NT2/D1 (cell line): ENCODE measurements around the gene PTDSS2.

Experiments used
- SUZ12 ChIP-seq: IDR thresholded peaks from 2 replicates; pipeline ENCODE4 v1.6.1; 2011; ENCODE audit not compliant: insufficient read length, insufficient read depth; ENCODE audit errors: extremely low read depth
- YY1 ChIP-seq: IDR thresholded peaks from 2 replicates; pipeline ENCODE4 v1.6.1; 2011; ENCODE audit not compliant: insufficient read length, insufficient read depth
- ZNF274 ChIP-seq: IDR thresholded peaks from 2 replicates; pipeline ENCODE4 v1.6.1; 2011; ENCODE audit warnings: mild to moderate bottlenecking, low read depth, low read length

- no peak for TF ChIP-seq ZNF274
- no peak for TF ChIP-seq YY1
- TF ChIP-seq SUZ12 = no peak
These were observed 851 bp downstream of the PTDSS2 start for GRCh38 chr11:450809-451451.
